Endothelial cell of umbilical vein (primary cell): ENCODE measurements around the gene UPF3A. TPM values are rescaled to one million over a fixed set of nuclear protein-coding genes. Genes with fewer than 3 reads are reported as not detected.

Experiments used
- BruUV-seq: library from RNA; stranded (reverse); fragments of 400-500 nt; replicated peaks from 2 replicates; lab custom pipeline; 2021; lab: Mats Ljungman, UMichigan
- CTCF ChIA-PET: fragments of 300-600, 350-600 bp; sonication (Branson Sonifier 250); formaldehyde crosslinking; loops from one replicate; lab custom pipeline; 2021; ENCODE audit warnings: antibody characterized with exemption, inconsistent platforms; lab: Charles Lee
- POLR2A ChIA-PET: fragments of 300-600, 350-600 bp; sonication (Branson Sonifier 250); formaldehyde crosslinking; loops from one replicate; lab custom pipeline; 2021; ENCODE audit warnings: antibody characterized with exemption, inconsistent platforms; lab: Charles Lee
- DNase-seq: peaks from one replicate; pipeline ENCODE4 v3.0.0-alpha.2; 2011; ENCODE audit warnings: low read depth, low spot score
- FAIRE-seq: peaks from 2 replicates; lab custom pipeline; 2011; peaks lifted over from hg19 to GRCh38; lab: Jason Lieb, UNC
- H2AFZ ChIP-seq: 2 replicates; pipeline ENCODE4 v1.6.0; 2012; ENCODE audit warnings: low read depth, low read length, control low read depth, inconsistent platforms
- H3K27ac ChIP-seq: 2 replicates; pipeline ENCODE4 v1.5.1; 2011; ENCODE audit warnings: low read depth, mild to moderate bottlenecking, control low read depth, low read length, moderate library complexity; ENCODE audit not compliant: insufficient read depth
- H3K27me3 ChIP-seq, 2 experiments: 2 replicates each; pipeline versions ENCODE4 v1.6.0 to v1.6.1; 2011; ENCODE audit warnings: low read length in 2 of 2, mixed read lengths in 1 of 2; ENCODE audit not compliant: control insufficient read depth in 2 of 2, insufficient read depth in 2 of 2
- H3K36me3 ChIP-seq, 2 experiments: 2 replicates in 1 of 2; 3 replicates in 1 of 2; pipeline ENCODE4 v1.5.1; 2011; ENCODE audit warnings: low read length in 2 of 2, mild to moderate bottlenecking in 1 of 2, moderate library complexity in 1 of 2; ENCODE audit not compliant: control insufficient read depth in 2 of 2, insufficient read depth in 2 of 2; ENCODE audit errors: extremely low read depth in 1 of 2
- H3K4me1 ChIP-seq: 3 replicates; pipeline ENCODE4 v1.5.1; 2011; ENCODE audit warnings: mild to moderate bottlenecking, low read length; ENCODE audit not compliant: control insufficient read depth, insufficient read depth; ENCODE audit errors: extremely low read depth
- H3K4me2 ChIP-seq: 2 replicates; pipeline ENCODE4 v1.6.1; 2011; ENCODE audit warnings: low read length, control low read depth, mixed read lengths; ENCODE audit not compliant: insufficient read depth
- H3K4me3 ChIP-seq, 3 experiments: fragments of 200-600 bp in 1 of 3; sonication (generic), shearing (Covaris generic) in 1 of 3; replicated peaks in 1 of 3; 2 replicates each; pipeline ENCODE4 v1.5.1; 2011 to 2016; ENCODE audit warnings: control low read depth in 3 of 3, low read length in 3 of 3, mild to moderate bottlenecking in 2 of 3, inconsistent platforms in 1 of 3, low read depth in 1 of 3, moderate library complexity in 1 of 3; ENCODE audit not compliant: insufficient read depth in 1 of 3
- H3K79me2 ChIP-seq: 2 replicates; pipeline ENCODE4 v1.6.0; 2012; ENCODE audit warnings: low read length, inconsistent platforms; ENCODE audit not compliant: control insufficient read depth, insufficient read depth
- H3K9ac ChIP-seq: replicated peaks from 2 replicates; pipeline ENCODE3; 2011; ENCODE audit warnings: low read length, control low read depth; ENCODE audit not compliant: insufficient read depth; ENCODE audit errors: extremely low read depth
- H3K9me1 ChIP-seq: replicated peaks from 3 replicates; pipeline ENCODE4 v1.6.0; 2011; ENCODE audit warnings: mild to moderate bottlenecking, low read length; ENCODE audit not compliant: control insufficient read depth, insufficient read depth; ENCODE audit errors: extremely low read depth
- H3K9me3 ChIP-seq: replicated peaks from 2 replicates; pipeline ENCODE4 v1.5.1; 2012; ENCODE audit warnings: low read length, inconsistent platforms; ENCODE audit not compliant: control insufficient read depth, insufficient read depth
- H4K20me1 ChIP-seq: replicated peaks from 2 replicates; pipeline ENCODE3; 2011; ENCODE audit warnings: mild to moderate bottlenecking, low read length; ENCODE audit not compliant: control insufficient read depth, insufficient read depth; ENCODE audit errors: extremely low read depth
- CTCF ChIP-seq, 2 donors: IDR thresholded peaks; 1 replicate in 1 of 2; 2 replicates in 1 of 2; pipeline ENCODE4 v1.5.1; 2011; ENCODE audit warnings: low read length in 2 of 2, mild to moderate bottlenecking in 2 of 2, moderate library complexity in 2 of 2, control low read depth in 1 of 2, inconsistent platforms in 1 of 2, low read depth in 1 of 2; ENCODE audit not compliant: insufficient read depth in 1 of 2; ENCODE audit errors: extremely low read depth in 1 of 2
- EZH2 ChIP-seq: IDR thresholded peaks from 2 replicates; pipeline ENCODE4 v1.6.1; 2012; ENCODE audit warnings: borderline replicate concordance, low read depth, mild to moderate bottlenecking, moderate library complexity, low read length, inconsistent platforms; ENCODE audit not compliant: severe bottlenecking
- FOS ChIP-seq: IDR thresholded peaks from 2 replicates; pipeline ENCODE4 v1.6.1; 2011; ENCODE audit warnings: mild to moderate bottlenecking, low read length, moderate library complexity, borderline replicate concordance; ENCODE audit not compliant: insufficient read depth
- GATA2 ChIP-seq: IDR thresholded peaks from 2 replicates; pipeline ENCODE4 v1.7.0; 2011; ENCODE audit warnings: low read depth, mild to moderate bottlenecking, moderate library complexity, mixed read lengths, low read length; ENCODE audit not compliant: insufficient read length, insufficient read depth
- JUN ChIP-seq: IDR thresholded peaks from 2 replicates; pipeline ENCODE4 v1.6.1; 2011; ENCODE audit warnings: borderline replicate concordance, low read depth; ENCODE audit not compliant: insufficient read length, insufficient read depth
- MYC ChIP-seq: IDR thresholded peaks from one replicate; pipeline ENCODE4 v1.6.1; 2011; ENCODE audit warnings: mild to moderate bottlenecking, low read depth, low read length
- POLR2A ChIP-seq: IDR thresholded peaks from 2 replicates; pipeline ENCODE4 v1.6.1; 2012; ENCODE audit warnings: low read depth, mild to moderate bottlenecking, control low read depth, low read length
- POLR2AphosphoS5 ChIP-seq: IDR thresholded peaks from 2 replicates; pipeline ENCODE4 v1.6.1; 2012; ENCODE audit warnings: low read depth, mild to moderate bottlenecking, control low read depth, low read length, moderate library complexity; ENCODE audit not compliant: insufficient read depth
- dilution Hi-C: fragments of 300-500 bp; cut with MboI; formaldehyde crosslinking; loops from one replicate; pipeline ENCODE4 v1.15.0; 2019; ENCODE audit warnings: low sequenced_read_pairs; ENCODE audit not compliant: extremely low pct_ligation_motif_present
- intact Hi-C: fragments of 100-400 bp; cut with micrococcal nuclease; formaldehyde crosslinking; loops from one replicate; pipeline ENCODE4 v1.10.0; 2022
- polyA plus RNA-seq, 4 experiments: library from polyadenylated mRNA; depleted of rRNA in 3 of 4; stranded (reverse) in 3 of 4; unstranded in 1 of 4; fragments of >200 nt; gene quantifications; 2 replicates each; pipeline versions ENCODE4 v1.2.1 to v1.2.3, GENCODE V29; 2011 to 2012; ENCODE audit warnings: missing spikeins in 1 of 4
- total RNA-seq: library from RNA; stranded (reverse); gene quantifications from 2 replicates; pipeline ENCODE4 v1.2.3, GENCODE V29; 2021
- TF ChIP-seq, protein P1 (sequence below): IDR thresholded peaks from 2 replicates; pipeline ENCODE4 v1.6.1; 2011; ENCODE audit not compliant: insufficient read depth, insufficient read length

The UPF3A gene
- total and polyA plus RNA-seq, 2 donors (not counting 3 experiments of a cell fraction or from before 2014, with no cell fraction given), result 37.2 to 75.4 TPM

DNA sequence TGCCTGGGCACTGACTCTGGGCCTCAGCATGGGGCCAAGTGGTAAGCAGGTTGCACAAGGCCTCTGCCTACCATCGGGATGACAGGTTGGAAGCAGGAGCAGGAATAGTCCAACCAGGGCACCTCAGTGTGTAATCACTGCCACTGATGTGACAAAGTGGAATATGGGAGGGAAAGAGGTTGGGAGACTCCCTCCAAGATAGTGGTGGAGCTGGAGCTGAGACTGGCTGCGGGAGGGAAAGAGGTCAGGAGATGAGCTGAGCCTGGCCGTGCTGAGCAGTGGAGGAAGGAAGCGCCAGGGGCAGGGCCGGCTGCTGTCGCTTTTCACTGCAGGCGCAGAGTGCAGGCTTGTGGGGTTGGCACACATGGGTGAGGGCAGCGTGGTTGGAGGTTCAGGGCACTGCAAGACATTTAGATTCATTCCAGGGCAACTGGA lies 6.8 kb downstream of the UPF3A start:
- TF ChIP-seq POLR2AphosphoS5, result no peak
- TF ChIP-seq MYC, result no peak
- no peak for TF ChIP-seq CTCF (IDR thresholded peaks at IDR 0.05; ENCODE audit: extremely low read depth in 1 of 2, insufficient read depth in 1 of 2, low read depth in 1 of 2, low read length in 2 of 2)
- Histone ChIP-seq H3K27me3 (no peaks in the 10 kb centered on the region), H3K4me3 (no peak overlapping the region), H2AFZ (no peak overlapping the region), H3K9me3 (no peaks in the 10 kb centered on the region), H3K9ac (no peak overlapping the region), H3K36me3 (peaks cover 11 to 19% of the 10 kb centered on the region in 2 experiments), H3K27ac (no peak overlapping the region), H4K20me1 (no peaks in the 10 kb centered on the region), H3K4me2 (no peak overlapping the region), H3K79me2 (peaks cover 21% of the 10 kb centered on the region), H3K9me1 (no peaks in the 10 kb centered on the region), H3K4me1 (peaks cover 3% of the 10 kb centered on the region)
- dilution Hi-C loops, result no loop called here
- no TSS peak for BruUV-seq
- DNase-seq (no peak), FAIRE-seq (no peak)
- POLR2A ChIA-PET, result no interaction called here
- intact Hi-C loops, result no loop called here
- CTCF ChIA-PET, result no interaction called here

DNA sequence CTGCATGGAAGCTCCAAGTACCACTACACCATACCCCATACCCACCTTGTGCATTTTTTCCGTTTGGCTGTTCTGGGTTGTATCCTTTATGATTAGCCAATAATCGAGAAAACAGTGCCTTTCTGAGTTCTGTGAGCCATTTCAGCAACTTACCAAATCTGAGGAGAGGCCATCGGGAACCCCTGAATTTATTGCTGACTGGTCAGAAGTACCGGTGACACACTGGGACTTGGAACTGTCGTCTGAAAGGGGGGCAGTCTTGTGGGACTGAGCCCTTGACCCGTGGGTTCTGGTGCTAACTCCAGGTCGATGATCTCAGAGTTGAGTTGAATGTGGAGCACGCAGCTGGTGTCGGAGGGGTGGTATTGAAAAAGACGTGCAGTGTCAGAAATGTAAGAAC lies 15.0 kb downstream of the UPF3A start:
- FAIRE-seq (no peak), DNase-seq (no peak)
- Histone ChIP-seq H3K4me1 (no peaks in the 10 kb centered on the region), H3K27ac (no peak overlapping the region), H3K27me3 (no peaks in the 10 kb centered on the region), H3K4me3 (no peak overlapping the region), H4K20me1 (no peaks in the 10 kb centered on the region), H2AFZ (no peak overlapping the region), H3K9me3 (no peaks in the 10 kb centered on the region), H3K36me3 (peaks cover 12 to 23% of the 10 kb centered on the region in 2 experiments), H3K9ac (no peak overlapping the region), H3K79me2 (peaks cover 1% of the 10 kb centered on the region), H3K4me2 (no peak overlapping the region), H3K9me1 (no peaks in the 10 kb centered on the region)
- no peak for TF ChIP-seq POLR2AphosphoS5
- no peak for TF ChIP-seq JUN
- TF ChIP-seq EZH2, result no peak
- no peak for TF ChIP-seq FOS
- no peak for TF ChIP-seq POLR2A
- TF ChIP-seq, protein P1, sequence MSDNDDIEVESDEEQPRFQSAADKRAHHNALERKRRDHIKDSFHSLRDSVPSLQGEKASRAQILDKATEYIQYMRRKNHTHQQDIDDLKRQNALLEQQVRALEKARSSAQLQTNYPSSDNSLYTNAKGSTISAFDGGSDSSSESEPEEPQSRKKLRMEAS, result no peak
- no peak for TF ChIP-seq MYC
- no peak for TF ChIP-seq GATA2
- TF ChIP-seq CTCF (IDR thresholded peaks at IDR 0.05; ENCODE audit: extremely low read depth in 1 of 2, insufficient read depth in 1 of 2, low read depth in 1 of 2, low read length in 2 of 2), result no peak
- dilution Hi-C loops (no loop called here), intact Hi-C loops (no loop called here)
- ChIA-PET POLR2A (no interaction called here), CTCF (no interaction called here)
- no TSS peak for BruUV-seq
